GM19438 (cell line): ENCODE measurements around the gene USP10.
"Not testable (repeated sequence)": the region's sequence is repeated elsewhere in the genome, so short reads cannot be mapped to it uniquely, and the experiment has no call there.

ENCODE experiments used
- ATAC-seq: cut with Tn5 transposase; IDR thresholded peaks from one replicate; pipeline ENCODE4 v1.9.1; 2021; ENCODE audit warnings: low read depth; ENCODE audit not compliant: unreplicated experiment

The USP10 gene

DNA sequence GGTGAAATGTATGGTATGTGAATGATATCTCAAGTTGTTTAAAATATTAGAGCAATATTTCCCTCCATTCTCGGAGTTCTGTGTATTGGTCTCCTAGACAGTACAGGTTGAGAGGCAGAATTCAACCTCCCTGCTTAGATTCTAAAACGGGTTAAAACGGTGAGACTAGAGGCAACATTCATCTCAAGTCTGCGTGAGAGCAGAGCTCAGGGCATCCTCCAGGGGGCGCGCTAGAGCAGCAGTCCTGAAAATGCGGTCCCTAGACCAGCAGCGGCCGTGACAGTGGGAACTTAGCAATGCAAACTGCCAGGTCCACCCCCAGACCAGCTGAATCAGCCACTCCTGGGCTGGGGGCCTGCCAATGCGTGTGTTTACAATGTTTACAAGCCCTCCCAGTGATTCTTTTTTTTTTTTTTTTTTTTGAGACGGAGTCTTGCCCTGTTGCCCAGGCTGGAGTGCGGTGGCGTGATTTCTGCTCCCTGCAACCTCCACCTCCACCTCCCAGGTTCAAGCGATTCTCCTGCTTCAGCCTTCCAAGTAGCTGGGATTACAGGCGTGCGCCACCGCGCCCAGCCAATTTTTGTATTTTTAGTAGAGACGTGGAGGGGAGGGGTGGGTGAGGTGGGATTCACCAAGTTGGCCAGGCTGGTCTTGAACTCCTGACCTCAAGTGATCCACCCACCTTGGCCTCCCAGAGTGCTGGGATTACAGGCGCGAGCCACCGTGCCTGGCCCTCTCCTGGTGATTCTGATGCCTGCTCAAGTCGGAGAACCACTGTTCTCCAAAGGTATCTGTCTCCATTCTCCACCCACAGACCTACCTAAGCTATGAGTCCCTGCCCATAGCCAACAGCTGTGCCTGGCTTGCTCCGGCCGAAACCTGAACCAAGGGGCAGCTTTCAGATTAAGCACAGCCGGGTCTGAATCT is 27.3 kb upstream of the USP10 start:
- ATAC-seq, result peak; percentile 62

GRCh38 chr16:84673203-84673535 is 26.6 kb upstream of the USP10 start:
- no peak for ATAC-seq

- no peak for ATAC-seq
Observed at GRCh38 chr16:84673561-84673960, 26.2 kb upstream of the USP10 start.

DNA sequence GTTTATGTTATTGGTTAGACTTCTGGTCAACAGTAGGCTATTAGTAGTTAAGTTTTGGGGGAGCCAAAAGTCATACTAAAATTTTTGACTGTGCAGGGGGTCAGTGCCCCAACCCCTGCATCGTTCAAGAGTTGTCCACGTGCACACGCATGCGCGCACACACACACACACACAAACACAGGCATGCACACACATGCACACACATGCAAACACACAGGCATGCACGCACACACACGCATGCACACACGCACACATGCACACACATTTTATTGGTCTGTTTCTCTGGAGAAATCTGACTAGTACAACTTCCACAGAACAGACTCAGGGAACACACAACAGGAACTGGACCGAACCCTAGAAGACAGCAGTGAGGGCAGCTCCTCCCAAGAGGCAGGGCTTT is 24.4 kb upstream of the USP10 start:
- no peak for ATAC-seq

GRCh38 chr16:84675884-84676283 is 23.9 kb upstream of the USP10 start:
- ATAC-seq, result no peak

GRCh38 chr16:84677017-84677803 is 22.6 kb upstream of the USP10 start:
- ATAC-seq, result no peak

GRCh38 chr16:84677849-84678248 is 22.0 kb upstream of the USP10 start:
- no peak for ATAC-seq

DNA sequence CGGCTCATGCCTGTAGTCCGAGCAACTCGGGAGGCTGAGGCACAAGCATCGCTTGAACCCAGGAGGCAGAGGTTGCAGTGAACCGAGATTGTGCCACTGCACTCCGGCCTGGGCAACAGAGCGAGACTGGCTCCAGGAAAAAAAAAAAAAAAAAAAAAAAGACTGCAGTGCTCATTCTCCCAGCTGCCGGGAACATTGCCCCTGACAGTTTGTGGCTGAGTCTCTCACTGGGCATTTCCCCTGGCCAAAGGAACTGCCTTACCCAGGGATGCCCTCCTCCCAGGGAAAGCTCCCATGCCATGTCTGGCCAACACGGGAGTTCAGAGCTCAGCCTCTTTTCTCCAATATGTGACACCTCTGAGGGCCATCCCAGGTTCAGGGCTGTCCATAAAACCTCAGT is 21.3 kb upstream of the USP10 start:
- no peak for ATAC-seq

DNA sequence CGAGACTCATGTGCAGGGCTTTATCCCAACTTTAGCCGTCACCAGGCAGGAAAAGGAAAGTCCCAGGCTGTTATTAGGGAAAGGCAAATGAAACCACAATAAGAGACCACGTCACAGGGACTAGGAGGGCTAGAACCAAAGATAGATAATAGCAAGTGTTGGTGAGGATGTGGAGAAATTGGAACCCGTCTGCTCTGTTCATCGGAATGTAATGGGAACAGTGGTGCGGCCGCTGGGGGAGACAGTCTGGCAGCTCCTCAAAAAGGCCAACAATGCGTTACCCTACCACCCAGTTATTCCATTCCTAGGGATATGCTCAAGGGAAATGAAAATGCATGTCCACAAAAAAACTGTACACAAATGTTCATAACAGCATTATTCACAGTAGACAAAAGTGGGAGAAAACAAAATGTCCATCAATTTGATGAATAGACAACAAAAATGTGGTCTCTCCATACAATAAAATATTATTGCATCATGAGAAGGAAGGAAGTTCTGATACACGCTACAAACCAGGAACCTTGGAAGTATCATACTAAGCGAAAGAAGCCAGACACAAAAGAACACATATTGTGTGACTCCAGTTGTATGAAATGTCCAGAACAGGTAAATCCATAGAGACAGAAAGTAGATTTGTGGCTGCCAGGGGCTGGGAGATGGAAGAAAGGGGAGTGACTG is 19.5 kb upstream of the USP10 start:
- ATAC-seq, result no peak

GRCh38 chr16:84680843-84681629 is 18.8 kb upstream of the USP10 start:
- ATAC-seq, result no peak

GRCh38 chr16:84683691-84684591 is 15.9 kb upstream of the USP10 start:
- no peak for ATAC-seq

DNA sequence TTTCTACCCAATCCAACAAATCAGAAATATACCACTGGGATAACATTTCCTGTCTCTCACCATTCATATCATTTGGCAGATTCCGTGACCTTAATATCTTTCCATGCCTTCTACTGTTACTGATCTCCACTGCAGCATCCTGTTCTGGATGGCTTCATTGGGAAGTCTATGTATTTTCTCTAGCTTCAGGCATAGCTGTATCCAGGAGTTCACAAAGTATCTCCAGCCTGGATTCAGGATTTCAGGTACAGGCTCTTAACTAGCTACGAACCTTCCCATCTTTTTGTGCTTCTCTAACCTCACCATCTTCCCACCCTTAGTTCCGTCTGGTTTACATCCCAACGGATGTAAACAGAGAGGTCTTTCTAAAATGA is 15.2 kb upstream of the USP10 start:
- ATAC-seq, result no peak

GRCh38 chr16:84685210-84685609 is 14.6 kb upstream of the USP10 start:
- ATAC-seq, result no peak

GRCh38 chr16:84686707-84687298 is 13.0 kb upstream of the USP10 start:
- no peak for ATAC-seq

GRCh38 chr16:84687715-84688114 is 12.1 kb upstream of the USP10 start:
- peak; percentile 86 for ATAC-seq

- ATAC-seq, result not testable (repeated sequence)
Observed at GRCh38 chr16:84688163-84688562, 11.6 kb upstream of the USP10 start.

GRCh38 chr16:84689111-84689510 is 10.7 kb upstream of the USP10 start:
- no peak for ATAC-seq

- no peak for ATAC-seq
Observed at GRCh38 chr16:84690088-84690819, 9.5 kb upstream of the USP10 start.
